ENCODE measurements around the gene AGRN.

AGRN gene

GRCh38 chr1:1019122-1019999 is 559 bp upstream of the AGRN start:
- DNase-seq = peak in 49 of 56 donors; percentile 31 to 92 (median 75)

- peak in 2 of 56 donors; percentile 43 to 70 for DNase-seq
These were observed 592 bp downstream of the AGRN start for GRCh38 chr1:1020415-1021009.

- peak in 5 of 56 donors; percentile 18 to 56 (median 28) for DNase-seq
These were observed 1.3 kb downstream of the AGRN start for GRCh38 chr1:1021010-1021919.

GRCh38 chr1:1021920-1022259 is 2.0 kb downstream of the AGRN start:
- DNase-seq = no peak

GRCh38 chr1:1022302-1023009 is 2.5 kb downstream of the AGRN start:
- no peak for DNase-seq

- DNase-seq = peak in 4 of 56 donors; percentile 28 to 44 (median 29)
These were observed 3.8 kb downstream of the AGRN start for GRCh38 chr1:1023700-1024099.

- no peak for DNase-seq
These were observed 4.3 kb downstream of the AGRN start for GRCh38 chr1:1024149-1024770.

GRCh38 chr1:1024771-1025699 is 5.1 kb downstream of the AGRN start:
- DNase-seq = peak in 33 of 56 donors; percentile 15 to 69 (median 33)

- no peak for DNase-seq
These were observed 5.8 kb downstream of the AGRN start for GRCh38 chr1:1025730-1026129.

GRCh38 chr1:1026599-1027413 is 6.9 kb downstream of the AGRN start:
- DNase-seq = no peak

- DNase-seq = no peak
These were observed 7.9 kb downstream of the AGRN start for GRCh38 chr1:1027791-1028190.

GRCh38 chr1:1030867-1031658 is 11.1 kb downstream of the AGRN start:
- peak in 16 of 56 donors; percentile 10 to 59 (median 27) for DNase-seq

GRCh38 chr1:1031659-1032235 is 11.8 kb downstream of the AGRN start:
- DNase-seq = no peak

GRCh38 chr1:1032424-1032823 is 12.5 kb downstream of the AGRN start:
- DNase-seq = peak in 18 of 56 donors; percentile 15 to 68 (median 39)

GRCh38 chr1:1033009-1033587 is 13.2 kb downstream of the AGRN start:
- peak in 53 of 56 donors; percentile 29 to 94 (median 78) for DNase-seq

- DNase-seq = no peak
These were observed 14.0 kb downstream of the AGRN start for GRCh38 chr1:1033731-1034438.
